NB4 (cell line): Measurements from ENCODE around the gene PHF2.

Source experiments
- DNase-seq: peaks from one replicate; pipeline ENCODE4 v3.0.0; 2010; ENCODE audit warnings: low read depth
- H3K4me3 ChIP-seq: one replicate; pipeline ENCODE4 v1.5.1; 2011; ENCODE audit warnings: mild to moderate bottlenecking, low read depth, low read length, moderate library complexity
- CTCF ChIP-seq: IDR thresholded peaks from one replicate; pipeline ENCODE4 v1.5.1; 2012; ENCODE audit warnings: low read depth, low read length
- MAX ChIP-seq: IDR thresholded peaks from 2 replicates; pipeline ENCODE4 v1.6.1; 2011; ENCODE audit warnings: low read depth, low read length
- MYC ChIP-seq: IDR thresholded peaks from 2 replicates; pipeline ENCODE4 v1.6.1; 2011; ENCODE audit warnings: low read depth, low read length
- POLR2A ChIP-seq: IDR thresholded peaks from 2 replicates; pipeline ENCODE4 v1.6.1; 2011; ENCODE audit warnings: mild to moderate bottlenecking; ENCODE audit not compliant: insufficient read length; ENCODE audit errors: extremely low read depth

The PHF2 gene

GRCh38 chr9:93601666-93602065 is 25.3 kb downstream of the PHF2 start:
- no peak for DNase-seq
- no peak overlapping the region for H3K4me3 ChIP-seq
- TF ChIP-seq CTCF: no peak
- TF ChIP-seq POLR2A: no peak
- TF ChIP-seq MYC: no peak
- TF ChIP-seq MAX: no peak

GRCh38 chr9:93603011-93603410 is 26.6 kb downstream of the PHF2 start:
- H3K4me3 ChIP-seq: no peak overlapping the region
- no peak for DNase-seq
- TF ChIP-seq CTCF (no peak), POLR2A (no peak), MAX (no peak), MYC (no peak)

- no peak for TF ChIP-seq MYC
- TF ChIP-seq MAX: no peak
- no peak for TF ChIP-seq CTCF
- no peak for TF ChIP-seq POLR2A
- no peak overlapping the region for H3K4me3 ChIP-seq
- no peak for DNase-seq
These were observed 27.5 kb downstream of the PHF2 start for GRCh38 chr9:93603906-93604326.

GRCh38 chr9:93606187-93606586 is 29.8 kb downstream of the PHF2 start:
- TF ChIP-seq MAX (no peak), MYC (no peak), CTCF (no peak), POLR2A (no peak)
- H3K4me3 ChIP-seq: no peak overlapping the region
- DNase-seq: no peak

GRCh38 chr9:93610206-93610605 is 33.8 kb downstream of the PHF2 start:
- TF ChIP-seq MAX: no peak
- no peak for TF ChIP-seq POLR2A
- TF ChIP-seq CTCF: no peak
- TF ChIP-seq MYC: no peak
- no peak overlapping the region for H3K4me3 ChIP-seq
- no peak for DNase-seq
